GM19025 (cell line): ENCODE results near the gene HS2ST1.

Experiments used
- ATAC-seq: cut with Tn5 transposase; IDR thresholded peaks from one replicate; pipeline ENCODE4 v1.9.1; 2021; ENCODE audit warnings: mild to moderate bottlenecking, low read depth, moderate library complexity; ENCODE audit not compliant: unreplicated experiment

HS2ST1 gene

GRCh38 chr1:87130438-87130837 lies 216.0 kb downstream of the HS2ST1 start:
- ATAC-seq: no peak

GRCh38 chr1:87131809-87132283 lies 217.4 kb downstream of the HS2ST1 start:
- peak; percentile 97 for ATAC-seq

- ATAC-seq: peak; percentile 8
These were observed 217.9 kb downstream of the HS2ST1 start for GRCh38 chr1:87132284-87132870.

GRCh38 chr1:87134061-87134460 lies 219.6 kb downstream of the HS2ST1 start:
- no peak for ATAC-seq

- no peak for ATAC-seq
These were observed 220.3 kb downstream of the HS2ST1 start for GRCh38 chr1:87134625-87135328.

- ATAC-seq: no peak
These were observed 220.9 kb downstream of the HS2ST1 start for GRCh38 chr1:87135329-87135712.

- ATAC-seq: no peak
These were observed 222.3 kb downstream of the HS2ST1 start for GRCh38 chr1:87136607-87137341.

- no peak for ATAC-seq
These were observed 222.9 kb downstream of the HS2ST1 start for GRCh38 chr1:87137342-87137739.

GRCh38 chr1:87140831-87141540 lies 226.6 kb downstream of the HS2ST1 start:
- ATAC-seq: no peak

- no peak for ATAC-seq
These were observed 227.1 kb downstream of the HS2ST1 start for GRCh38 chr1:87141556-87141955.

- ATAC-seq: no peak
These were observed 229.1 kb downstream of the HS2ST1 start for GRCh38 chr1:87143413-87144135.

- ATAC-seq: no peak
These were observed 230.0 kb downstream of the HS2ST1 start for GRCh38 chr1:87144316-87144895.

GRCh38 chr1:87144981-87145380 lies 230.5 kb downstream of the HS2ST1 start:
- no peak for ATAC-seq

GRCh38 chr1:87146538-87146937 lies 232.1 kb downstream of the HS2ST1 start:
- ATAC-seq: no peak

GRCh38 chr1:87146986-87147385 lies 232.6 kb downstream of the HS2ST1 start:
- ATAC-seq: no peak

- ATAC-seq: no peak
These were observed 233.4 kb downstream of the HS2ST1 start for GRCh38 chr1:87147851-87148250.

- ATAC-seq: no peak
These were observed 234.2 kb downstream of the HS2ST1 start for GRCh38 chr1:87148661-87149060.

- ATAC-seq: no peak
These were observed 235.0 kb downstream of the HS2ST1 start for GRCh38 chr1:87149241-87150041.

- ATAC-seq: no peak
These were observed 235.7 kb downstream of the HS2ST1 start for GRCh38 chr1:87150143-87150542.
